ENCODE measurements around the gene JDP2.

The JDP2 gene

GRCh38 chr14:75435473-75435872 lies 7.7 kb downstream of the JDP2 start:
- DNase-seq (ENCODE audit: low read depth, low spot score): no peak

GRCh38 chr14:75437201-75438143 lies 9.7 kb downstream of the JDP2 start:
- no peak for DNase-seq (ENCODE audit: low read depth, low spot score)

GRCh38 chr14:75438486-75439080 lies 10.8 kb downstream of the JDP2 start:
- no peak for DNase-seq (ENCODE audit: low read depth, low spot score)

GRCh38 chr14:75439989-75440388 lies 12.2 kb downstream of the JDP2 start:
- DNase-seq (ENCODE audit: low read depth, low spot score): no peak

GRCh38 chr14:75440733-75441477 lies 13.1 kb downstream of the JDP2 start:
- DNase-seq (ENCODE audit: low read depth, low spot score): no peak

- no peak for DNase-seq (ENCODE audit: low read depth, low spot score)
Measured at GRCh38 chr14:75441728-75442127, 13.9 kb downstream of the JDP2 start.

- DNase-seq (ENCODE audit: low read depth, low spot score): no peak
Measured at GRCh38 chr14:75442166-75442565, 14.3 kb downstream of the JDP2 start.

- no peak for DNase-seq (ENCODE audit: low read depth, low spot score)
Measured at GRCh38 chr14:75442642-75443041, 14.8 kb downstream of the JDP2 start.

- DNase-seq (ENCODE audit: low read depth, low spot score): no peak
Measured at GRCh38 chr14:75443203-75443969, 15.6 kb downstream of the JDP2 start.

GRCh38 chr14:75445236-75445635 lies 17.4 kb downstream of the JDP2 start:
- no peak for DNase-seq (ENCODE audit: low read depth, low spot score)

GRCh38 chr14:75445963-75446362 lies 18.1 kb downstream of the JDP2 start:
- no peak for DNase-seq (ENCODE audit: low read depth, low spot score)

GRCh38 chr14:75446447-75446846 lies 18.6 kb downstream of the JDP2 start:
- no peak for DNase-seq (ENCODE audit: low read depth, low spot score)

- DNase-seq (ENCODE audit: low read depth, low spot score): no peak
Measured at GRCh38 chr14:75448209-75448608, 20.4 kb downstream of the JDP2 start.

- DNase-seq (ENCODE audit: low read depth, low spot score): no peak
Measured at GRCh38 chr14:75449036-75449435, 21.2 kb downstream of the JDP2 start.

- DNase-seq (ENCODE audit: low read depth, low spot score): no peak
Measured at GRCh38 chr14:75449696-75450095, 21.9 kb downstream of the JDP2 start.

GRCh38 chr14:75450381-75451276 lies 22.8 kb downstream of the JDP2 start:
- no peak for DNase-seq (ENCODE audit: low read depth, low spot score)

- no peak for DNase-seq (ENCODE audit: low read depth, low spot score)
Measured at GRCh38 chr14:75452324-75452723, 24.5 kb downstream of the JDP2 start.

- peak; percentile 51 for DNase-seq (ENCODE audit: low read depth, low spot score)
Measured at GRCh38 chr14:75452900-75453816, 25.3 kb downstream of the JDP2 start.

GRCh38 chr14:75453817-75454434 lies 26.1 kb downstream of the JDP2 start:
- no peak for DNase-seq (ENCODE audit: low read depth, low spot score)
